ENCODE results near the gene WSCD2.

Gene WSCD2

DNA sequence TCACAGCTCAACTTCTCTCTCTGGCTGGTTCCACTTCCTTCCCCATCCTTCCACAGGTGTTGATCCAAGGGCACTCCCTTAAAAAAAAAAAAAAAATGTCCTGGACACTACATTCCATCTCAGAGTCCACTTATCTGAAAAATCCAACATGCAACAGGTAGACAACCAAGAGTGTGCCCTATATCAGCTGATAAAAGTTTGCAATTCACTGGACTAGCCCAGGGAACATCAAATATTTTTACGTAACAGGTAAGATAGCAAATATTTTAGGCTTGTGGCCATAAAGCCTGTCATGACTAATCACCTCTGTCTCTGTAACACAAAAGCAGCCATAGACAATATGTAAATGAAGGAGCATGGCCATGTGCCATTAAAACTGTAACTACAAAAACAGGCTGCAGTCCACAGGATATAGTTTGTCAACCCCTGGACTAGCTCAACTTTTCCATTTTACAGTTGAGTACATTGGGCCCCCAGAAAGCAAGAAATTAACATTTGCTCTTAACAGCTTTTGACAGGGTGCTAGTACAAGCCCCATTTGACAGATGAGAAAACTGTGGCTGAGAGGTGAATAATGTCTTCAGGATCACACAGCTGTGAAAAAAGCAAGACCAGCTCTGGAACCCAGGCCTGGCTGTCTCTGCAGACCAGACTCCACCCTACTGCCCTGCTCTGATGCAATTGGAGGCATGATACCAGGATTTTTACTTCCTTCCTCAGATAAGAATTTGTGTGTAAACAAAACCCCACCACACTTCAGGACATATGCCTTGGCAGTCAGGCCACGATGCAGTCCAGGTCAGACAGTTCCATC lies 141.2 kb downstream of the WSCD2 start:
- no peaks in the 10 kb centered on the region for H3K79me2 ChIP-seq (ENCODE audit: insufficient read depth, low read length)
- H3K27ac ChIP-seq (ENCODE audit: low read length) = no peak overlapping the region
- no peaks in the 10 kb centered on the region for H3K4me1 ChIP-seq (ENCODE audit: insufficient read depth, low read length)
- no peaks in the 10 kb centered on the region for H3K36me3 ChIP-seq (ENCODE audit: insufficient read depth, low read length)
- H3K4me3 ChIP-seq (ENCODE audit: low read depth in 1 of 2, low read length in 2 of 2) = no peak overlapping the region
- ATAC-seq (ENCODE audit: insufficient read depth, low read depth) = no peak
- no peak overlapping the region for H2AFZ ChIP-seq (ENCODE audit: low read depth, low read length)
- H3K9me3 ChIP-seq (ENCODE audit: insufficient read depth, low read length, severe bottlenecking) = no peaks in the 10 kb centered on the region
- no peaks in the 10 kb centered on the region for H4K20me1 ChIP-seq (ENCODE audit: insufficient read depth, low read length)
- DNase-seq = no peak
- H3K4me2 ChIP-seq (ENCODE audit: insufficient read depth, low read length) = no peak overlapping the region
- no peaks in the 10 kb centered on the region for H3K27me3 ChIP-seq (ENCODE audit: insufficient read depth, low read length, poor library complexity)
- H3K9ac ChIP-seq (ENCODE audit: low read depth, low read length) = no peak overlapping the region
- TF ChIP-seq EZH2 (IDR thresholded peaks at IDR 0.05; ENCODE audit: borderline replicate concordance, low read depth, low read length, severe bottlenecking) = no peak
- TF ChIP-seq, protein P1, sequence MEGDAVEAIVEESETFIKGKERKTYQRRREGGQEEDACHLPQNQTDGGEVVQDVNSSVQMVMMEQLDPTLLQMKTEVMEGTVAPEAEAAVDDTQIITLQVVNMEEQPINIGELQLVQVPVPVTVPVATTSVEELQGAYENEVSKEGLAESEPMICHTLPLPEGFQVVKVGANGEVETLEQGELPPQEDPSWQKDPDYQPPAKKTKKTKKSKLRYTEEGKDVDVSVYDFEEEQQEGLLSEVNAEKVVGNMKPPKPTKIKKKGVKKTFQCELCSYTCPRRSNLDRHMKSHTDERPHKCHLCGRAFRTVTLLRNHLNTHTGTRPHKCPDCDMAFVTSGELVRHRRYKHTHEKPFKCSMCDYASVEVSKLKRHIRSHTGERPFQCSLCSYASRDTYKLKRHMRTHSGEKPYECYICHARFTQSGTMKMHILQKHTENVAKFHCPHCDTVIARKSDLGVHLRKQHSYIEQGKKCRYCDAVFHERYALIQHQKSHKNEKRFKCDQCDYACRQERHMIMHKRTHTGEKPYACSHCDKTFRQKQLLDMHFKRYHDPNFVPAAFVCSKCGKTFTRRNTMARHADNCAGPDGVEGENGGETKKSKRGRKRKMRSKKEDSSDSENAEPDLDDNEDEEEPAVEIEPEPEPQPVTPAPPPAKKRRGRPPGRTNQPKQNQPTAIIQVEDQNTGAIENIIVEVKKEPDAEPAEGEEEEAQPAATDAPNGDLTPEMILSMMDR (IDR thresholded peaks at IDR 0.05; ENCODE audit: borderline replicate concordance, extremely low read depth, low read length, poor library complexity, severe bottlenecking) = no peak

DNA sequence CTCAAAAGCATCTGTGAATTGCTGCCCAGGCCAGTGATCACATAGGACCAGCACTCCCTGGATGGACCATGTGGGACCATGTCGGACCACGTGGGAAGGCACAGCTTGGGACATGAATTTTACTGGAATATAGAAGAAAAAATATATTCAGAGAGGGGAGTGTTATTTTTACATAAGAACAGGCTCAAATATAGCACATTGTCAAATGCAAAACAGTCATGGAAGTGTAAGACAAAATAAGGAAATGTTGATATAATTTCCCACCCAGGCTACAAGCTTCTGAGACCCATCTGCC lies 141.7 kb downstream of the WSCD2 start:
- H3K4me2 ChIP-seq (ENCODE audit: insufficient read depth, low read length) = no peak overlapping the region
- H3K79me2 ChIP-seq (ENCODE audit: insufficient read depth, low read length) = no peaks in the 10 kb centered on the region
- H3K4me1 ChIP-seq (ENCODE audit: insufficient read depth, low read length) = no peaks in the 10 kb centered on the region
- H3K36me3 ChIP-seq (ENCODE audit: insufficient read depth, low read length) = no peaks in the 10 kb centered on the region
- no peaks in the 10 kb centered on the region for H3K9me3 ChIP-seq (ENCODE audit: insufficient read depth, low read length, severe bottlenecking)
- no peaks in the 10 kb centered on the region for H3K27me3 ChIP-seq (ENCODE audit: insufficient read depth, low read length, poor library complexity)
- H2AFZ ChIP-seq (ENCODE audit: low read depth, low read length) = no peak overlapping the region
- DNase-seq (no peak), ATAC-seq (ENCODE audit: insufficient read depth, low read depth) (no peak)
- no peak overlapping the region for H3K9ac ChIP-seq (ENCODE audit: low read depth, low read length)
- TF ChIP-seq, protein P1 (IDR thresholded peaks at IDR 0.05; ENCODE audit: borderline replicate concordance, extremely low read depth, low read length, poor library complexity, severe bottlenecking) = no peak
- no peak for TF ChIP-seq EZH2 (IDR thresholded peaks at IDR 0.05; ENCODE audit: borderline replicate concordance, low read depth, low read length, severe bottlenecking)
- H4K20me1 ChIP-seq (ENCODE audit: insufficient read depth, low read length) = no peaks in the 10 kb centered on the region
- H3K27ac ChIP-seq (ENCODE audit: low read length) = no peak overlapping the region
- H3K4me3 ChIP-seq (ENCODE audit: low read depth in 1 of 2, low read length in 2 of 2) = no peak overlapping the region

DNA sequence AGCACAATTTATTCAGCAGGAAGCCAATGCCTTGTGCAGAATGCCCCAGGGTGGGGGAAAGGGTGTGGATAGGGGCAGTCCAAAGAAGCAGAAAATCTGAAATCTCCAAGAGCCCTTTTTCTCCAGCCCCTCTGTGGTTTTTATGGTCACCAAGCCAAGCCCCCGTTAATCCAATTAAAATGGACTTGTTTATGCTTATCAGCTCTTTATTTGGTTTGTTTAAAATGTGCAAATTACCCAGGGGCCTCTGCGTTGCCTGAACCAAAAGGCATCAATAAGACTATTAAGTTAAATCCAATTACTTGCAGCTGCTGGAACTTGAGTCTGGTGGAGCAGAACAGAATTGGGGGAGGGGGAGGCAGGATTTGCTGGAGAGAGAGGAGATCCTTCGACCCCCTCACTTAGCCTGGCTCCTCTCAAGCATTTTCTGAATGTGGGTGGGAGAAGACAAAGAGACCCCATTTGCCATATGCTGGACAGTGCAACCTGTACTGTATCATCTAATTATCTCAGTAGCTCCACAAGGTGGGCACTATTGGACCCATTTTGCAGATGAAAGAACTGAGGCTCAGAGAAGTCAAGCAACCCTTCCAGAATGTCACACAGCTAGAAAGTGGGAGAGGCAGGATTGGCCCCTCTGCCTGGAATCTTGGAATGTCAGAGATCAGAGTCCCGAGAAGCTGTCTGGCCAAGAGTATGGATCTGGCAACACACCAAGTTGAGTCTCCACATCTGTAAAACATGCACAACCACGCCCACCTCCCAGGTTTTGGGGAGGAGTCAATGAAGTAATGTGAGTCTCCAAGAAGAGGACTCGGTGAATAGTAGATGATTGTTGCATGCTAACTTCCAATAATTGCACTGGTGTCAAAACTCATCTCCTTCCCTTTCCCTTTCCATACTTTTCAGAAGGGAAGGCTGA lies 143.1 kb downstream of the WSCD2 start:
- TF ChIP-seq, protein P1 (IDR thresholded peaks at IDR 0.05; ENCODE audit: borderline replicate concordance, extremely low read depth, low read length, poor library complexity, severe bottlenecking) = no peak
- TF ChIP-seq EZH2 (IDR thresholded peaks at IDR 0.05; ENCODE audit: borderline replicate concordance, low read depth, low read length, severe bottlenecking) = no peak
- ATAC-seq (ENCODE audit: insufficient read depth, low read depth) (no peak), DNase-seq (no peak)
- H3K27me3 ChIP-seq (ENCODE audit: insufficient read depth, low read length, poor library complexity) = no peaks in the 10 kb centered on the region
- H3K36me3 ChIP-seq (ENCODE audit: insufficient read depth, low read length) = no peaks in the 10 kb centered on the region
- H3K4me3 ChIP-seq (ENCODE audit: low read depth in 1 of 2, low read length in 2 of 2) = no peak overlapping the region
- H4K20me1 ChIP-seq (ENCODE audit: insufficient read depth, low read length) = no peaks in the 10 kb centered on the region
- H3K4me1 ChIP-seq (ENCODE audit: insufficient read depth, low read length) = no peaks in the 10 kb centered on the region
- no peak overlapping the region for H3K4me2 ChIP-seq (ENCODE audit: insufficient read depth, low read length)
- H2AFZ ChIP-seq (ENCODE audit: low read depth, low read length) = no peak overlapping the region
- H3K9me3 ChIP-seq (ENCODE audit: insufficient read depth, low read length, severe bottlenecking) = no peaks in the 10 kb centered on the region
- no peak overlapping the region for H3K27ac ChIP-seq (ENCODE audit: low read length)
- H3K79me2 ChIP-seq (ENCODE audit: insufficient read depth, low read length) = no peaks in the 10 kb centered on the region
- H3K9ac ChIP-seq (ENCODE audit: low read depth, low read length) = no peak overlapping the region
